Left lobe of liver (tissue), 2 donors: Measurements from ENCODE around the gene EPHA8. TPM values are rescaled to one million over a fixed set of nuclear protein-coding genes. Genes with fewer than 3 reads are reported as not detected.
A peak's percentile ranks its signal among the peaks of the same experiment; 100 is the strongest.

Experiments
- ATAC-seq: fragments of 200-7000 bp; cut with Tn5 transposase; one replicate; pipeline ENCODE4 v1.9.1; 2020; ENCODE audit warnings: mild to moderate bottlenecking, moderate library complexity
- DNase-seq: peaks from one replicate; pipeline ENCODE4 v3.0.0-alpha.2; 2020; ENCODE audit warnings: low spot score
- total RNA-seq: library from RNA; stranded (reverse); gene quantifications from one replicate; pipeline ENCODE4 v1.2.1, GENCODE V29; 2021
- donor health status: DM: no; HTN: no; CAD: no; lungs with moderate emphysema.
- donor health status: DM: no; HTN: yes; CAD: no.

Gene EPHA8
- total RNA-seq = not detected

- ATAC-seq (no peak), DNase-seq (no peak)
Measured at GRCh38 chr1:22562584-22563583, at the start of gene EPHA8. Gene EPHA8, plus strand, starts transcription at chr1:22563489. Its CDS starts 147 bp downstream, at chr1:22563636.

GRCh38 chr1:22516906-22517571 lies 46.2 kb upstream of the EPHA8 start:
- ATAC-seq (no peak), DNase-seq (no peak)

- no peak for DNase-seq
- ATAC-seq = no peak
Measured at GRCh38 chr1:22517956-22518355, 45.3 kb upstream of the EPHA8 start.

- no peak for DNase-seq
- ATAC-seq = no peak
Measured at GRCh38 chr1:22518379-22518778, 44.9 kb upstream of the EPHA8 start.

- DNase-seq (no peak), ATAC-seq (no peak)
Measured at GRCh38 chr1:22520871-22521270, 42.4 kb upstream of the EPHA8 start.

- ATAC-seq (no peak), DNase-seq (no peak)
Measured at GRCh38 chr1:22521692-22522091, 41.6 kb upstream of the EPHA8 start.

- no peak for ATAC-seq
- DNase-seq = no peak
Measured at GRCh38 chr1:22522221-22522743, 41.0 kb upstream of the EPHA8 start.

- DNase-seq (no peak), ATAC-seq (no peak)
Measured at GRCh38 chr1:22524481-22524880, 38.8 kb upstream of the EPHA8 start.

- ATAC-seq (no peak), DNase-seq (no peak)
Measured at GRCh38 chr1:22525211-22525610, 38.1 kb upstream of the EPHA8 start.

GRCh38 chr1:22525646-22526045 lies 37.6 kb upstream of the EPHA8 start:
- ATAC-seq (no peak), DNase-seq (no peak)

GRCh38 chr1:22526098-22526497 lies 37.2 kb upstream of the EPHA8 start:
- ATAC-seq (no peak), DNase-seq (no peak)

GRCh38 chr1:22526677-22527076 lies 36.6 kb upstream of the EPHA8 start:
- no peak for DNase-seq
- no peak for ATAC-seq

- no peak for DNase-seq
Measured at GRCh38 chr1:22527122-22527521, 36.2 kb upstream of the EPHA8 start.

GRCh38 chr1:22527555-22528296 lies 35.6 kb upstream of the EPHA8 start:
- ATAC-seq (no peak), DNase-seq (no peak)

More at GRCh38 chr1:22527122-22527521, 36.2 kb upstream of the EPHA8 start:
- ATAC-seq = peak; percentile 23

GRCh38 chr1:22528451-22528850 lies 34.8 kb upstream of the EPHA8 start:
- DNase-seq = no peak
- no peak for ATAC-seq

GRCh38 chr1:22529901-22530621 lies 33.2 kb upstream of the EPHA8 start:
- no peak for ATAC-seq
- DNase-seq = no peak

GRCh38 chr1:22530715-22531114 lies 32.6 kb upstream of the EPHA8 start:
- ATAC-seq = no peak

GRCh38 chr1:22531251-22531650 lies 32.0 kb upstream of the EPHA8 start:
- ATAC-seq = no peak

More at GRCh38 chr1:22530715-22531114, 32.6 kb upstream of the EPHA8 start:
- DNase-seq = no peak

GRCh38 chr1:22533244-22533895 lies 29.9 kb upstream of the EPHA8 start:
- no peak for ATAC-seq
- no peak for DNase-seq

More at GRCh38 chr1:22531251-22531650, 32.0 kb upstream of the EPHA8 start:
- no peak for DNase-seq

GRCh38 chr1:22534951-22535350 lies 28.3 kb upstream of the EPHA8 start:
- DNase-seq (no peak), ATAC-seq (no peak)
